Adrenal gland (tissue), 5 donors: ENCODE measurements around the gene MORN1.
"Not testable (repeated sequence)": the region's sequence is repeated elsewhere in the genome, so short reads cannot be mapped to it uniquely, and the experiment has no call there.

Experiments
- POLR2A ChIP-seq, 2 donors: fragments of 450-650 bp; IDR thresholded peaks; one replicate each; pipeline ENCODE4 v1.6.1; 2017; ENCODE audit warnings: antibody characterized with exemption in 2 of 2, mild to moderate bottlenecking in 2 of 2, moderate library complexity in 1 of 2
- TF ChIP-seq, protein P1 (sequence below), 6 experiments: fragments of 450-650 bp in 4 of 6; fragments of 200-600 bp in 2 of 6; sonication (generic) in 1 of 6; IDR thresholded peaks; 1 replicate in 5 of 6; 2 replicates in 1 of 6; pipeline versions ENCODE4 v1.5.1 to v1.8.0; 2016 to 2021; ENCODE audit warnings: antibody characterized with exemption in 6 of 6, mild to moderate bottlenecking in 2 of 6, moderate library complexity in 1 of 6
- donor health status: DM: no; HTN: no; CAD: no.

DNA sequence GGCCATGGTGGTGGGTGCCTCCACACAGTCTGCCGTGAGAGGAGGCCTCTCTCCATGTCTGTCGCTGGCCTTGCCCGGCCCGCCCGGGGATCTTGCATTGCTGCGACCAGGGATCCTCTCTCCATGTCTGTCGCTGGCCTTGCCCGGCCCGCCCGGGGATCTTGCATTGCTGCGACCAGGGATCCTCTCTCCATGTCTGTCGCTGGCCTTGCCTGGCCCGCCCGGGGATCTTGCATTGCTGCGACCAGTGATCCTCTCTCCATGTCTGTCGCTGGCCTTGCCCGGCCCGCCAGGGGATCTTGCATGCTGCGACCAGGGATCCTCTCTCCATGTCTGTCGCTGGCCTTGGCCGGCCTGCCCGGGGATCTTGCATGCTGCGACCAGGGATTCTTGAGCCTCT lies 49.0 kb upstream of the MORN1 start:
- TF ChIP-seq, protein P1, sequence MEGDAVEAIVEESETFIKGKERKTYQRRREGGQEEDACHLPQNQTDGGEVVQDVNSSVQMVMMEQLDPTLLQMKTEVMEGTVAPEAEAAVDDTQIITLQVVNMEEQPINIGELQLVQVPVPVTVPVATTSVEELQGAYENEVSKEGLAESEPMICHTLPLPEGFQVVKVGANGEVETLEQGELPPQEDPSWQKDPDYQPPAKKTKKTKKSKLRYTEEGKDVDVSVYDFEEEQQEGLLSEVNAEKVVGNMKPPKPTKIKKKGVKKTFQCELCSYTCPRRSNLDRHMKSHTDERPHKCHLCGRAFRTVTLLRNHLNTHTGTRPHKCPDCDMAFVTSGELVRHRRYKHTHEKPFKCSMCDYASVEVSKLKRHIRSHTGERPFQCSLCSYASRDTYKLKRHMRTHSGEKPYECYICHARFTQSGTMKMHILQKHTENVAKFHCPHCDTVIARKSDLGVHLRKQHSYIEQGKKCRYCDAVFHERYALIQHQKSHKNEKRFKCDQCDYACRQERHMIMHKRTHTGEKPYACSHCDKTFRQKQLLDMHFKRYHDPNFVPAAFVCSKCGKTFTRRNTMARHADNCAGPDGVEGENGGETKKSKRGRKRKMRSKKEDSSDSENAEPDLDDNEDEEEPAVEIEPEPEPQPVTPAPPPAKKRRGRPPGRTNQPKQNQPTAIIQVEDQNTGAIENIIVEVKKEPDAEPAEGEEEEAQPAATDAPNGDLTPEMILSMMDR (IDR thresholded peaks at IDR 0.05), result not testable (repeated sequence)
- not testable (repeated sequence) for TF ChIP-seq POLR2A (IDR thresholded peaks at IDR 0.05)
